ENCODE data around the gene CAMSAP3.

DNA sequence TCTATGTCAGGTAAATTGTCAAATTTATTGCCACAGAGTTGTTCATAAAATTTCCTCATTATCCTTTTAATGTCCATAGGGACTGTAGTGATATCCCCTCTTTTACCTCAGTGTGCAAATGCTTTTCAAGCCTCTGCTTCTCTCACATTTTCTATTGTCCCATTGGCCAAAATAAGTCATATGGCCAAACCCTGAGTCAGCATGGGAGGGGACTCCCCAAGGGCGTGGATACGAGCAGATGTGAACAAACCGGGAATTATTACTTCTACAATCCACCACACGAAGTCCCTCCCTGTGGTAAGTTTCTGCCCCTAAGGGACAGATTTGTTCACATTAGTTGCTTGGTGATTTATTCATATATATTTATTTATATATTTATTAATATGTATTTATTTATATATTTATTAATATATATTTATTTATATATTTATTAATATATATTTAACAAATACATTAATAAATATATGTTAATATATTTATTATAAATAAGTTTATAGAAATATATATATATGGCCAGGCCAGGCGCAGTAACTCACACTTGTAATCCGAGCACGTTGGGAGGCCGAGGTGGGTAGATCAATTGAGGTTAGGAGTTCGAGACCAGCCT lies 20.1 kb upstream of the CAMSAP3 start:
- TF ChIP-seq, protein P1, sequence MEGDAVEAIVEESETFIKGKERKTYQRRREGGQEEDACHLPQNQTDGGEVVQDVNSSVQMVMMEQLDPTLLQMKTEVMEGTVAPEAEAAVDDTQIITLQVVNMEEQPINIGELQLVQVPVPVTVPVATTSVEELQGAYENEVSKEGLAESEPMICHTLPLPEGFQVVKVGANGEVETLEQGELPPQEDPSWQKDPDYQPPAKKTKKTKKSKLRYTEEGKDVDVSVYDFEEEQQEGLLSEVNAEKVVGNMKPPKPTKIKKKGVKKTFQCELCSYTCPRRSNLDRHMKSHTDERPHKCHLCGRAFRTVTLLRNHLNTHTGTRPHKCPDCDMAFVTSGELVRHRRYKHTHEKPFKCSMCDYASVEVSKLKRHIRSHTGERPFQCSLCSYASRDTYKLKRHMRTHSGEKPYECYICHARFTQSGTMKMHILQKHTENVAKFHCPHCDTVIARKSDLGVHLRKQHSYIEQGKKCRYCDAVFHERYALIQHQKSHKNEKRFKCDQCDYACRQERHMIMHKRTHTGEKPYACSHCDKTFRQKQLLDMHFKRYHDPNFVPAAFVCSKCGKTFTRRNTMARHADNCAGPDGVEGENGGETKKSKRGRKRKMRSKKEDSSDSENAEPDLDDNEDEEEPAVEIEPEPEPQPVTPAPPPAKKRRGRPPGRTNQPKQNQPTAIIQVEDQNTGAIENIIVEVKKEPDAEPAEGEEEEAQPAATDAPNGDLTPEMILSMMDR (IDR thresholded peaks at IDR 0.05 in 2 of 3, conservative IDR thresholded peaks at IDR 0.05 in 1 of 3; ENCODE audit: control insufficient read depth in 2 of 3, extremely low read depth in 1 of 3, insufficient read depth in 1 of 3, low read depth in 3 of 3, low read length in 3 of 3) = no peak
- no peak for TF ChIP-seq SMC3 (IDR thresholded peaks at IDR 0.05; ENCODE audit: borderline replicate concordance, low read length)
- no peak for TF ChIP-seq EZH2 (IDR thresholded peaks at IDR 0.05; ENCODE audit: borderline replicate concordance, control insufficient read depth, low read depth, low read length)
- no peak for TF ChIP-seq KAT2A (conservative IDR thresholded peaks at IDR 0.05; ENCODE audit: control insufficient read depth, low read depth, low read length)
- no peak for TF ChIP-seq NFYB (IDR thresholded peaks at IDR 0.05; ENCODE audit: insufficient read depth, low read depth, low read length)
